GM23338 (cell line): Measurements from ENCODE around the gene ANAPC2. TPM values are rescaled to one million over a fixed set of nuclear protein-coding genes. Genes with fewer than 3 reads are reported as not detected.

ENCODE experiments used
- ATAC-seq: fragments of 200-7000 bp; cut with Tn5 transposase; 3 replicates; pipeline ENCODE4 v1.9.1; 2020
- DNase-seq: peaks from one replicate; pipeline ENCODE4 v3.0.0-alpha.2; 2015; ENCODE audit warnings: low spot score
- H2AFZ ChIP-seq: fragments of 200-600 bp; sonication (generic); 2 replicates; pipeline ENCODE4 v1.8.0; 2016; ENCODE audit warnings: antibody characterized with exemption, mild to moderate bottlenecking, moderate library complexity
- H3F3A ChIP-seq: fragments of 200-600 bp; sonication (generic); replicated peaks from 2 replicates; pipeline ENCODE4 v1.8.0; 2017; ENCODE audit warnings: antibody characterized with exemption, mixed run types, low read depth
- H3K27ac ChIP-seq: fragments of 200-600 bp; sonication (generic); 2 replicates; pipeline ENCODE4 v1.6.1; 2016; ENCODE audit warnings: low read depth
- H3K27me3 ChIP-seq: fragments of 200-600 bp; sonication (generic); 2 replicates; pipeline ENCODE4 v1.8.0; 2016; ENCODE audit warnings: mild to moderate bottlenecking, mixed run types, moderate library complexity; ENCODE audit not compliant: insufficient read depth
- H3K36me3 ChIP-seq: fragments of 200-600 bp; sonication (generic); 2 replicates; pipeline ENCODE4 v1.8.0; 2016; ENCODE audit warnings: mild to moderate bottlenecking; ENCODE audit not compliant: insufficient read depth
- H3K4me1 ChIP-seq: fragments of 200-600 bp; sonication (generic); 2 replicates; pipeline ENCODE4 v1.8.0; 2016; ENCODE audit warnings: mild to moderate bottlenecking, moderate library complexity; ENCODE audit not compliant: insufficient read depth
- H3K4me2 ChIP-seq: fragments of 200-600 bp; sonication (generic); 2 replicates; pipeline ENCODE4 v1.7.1; 2017; ENCODE audit warnings: mixed run types
- H3K4me3 ChIP-seq: fragments of 200-600 bp; sonication (generic); 2 replicates; pipeline ENCODE4 v1.6.1; 2016; ENCODE audit warnings: mixed run types
- H3K79me2 ChIP-seq: fragments of 200-600 bp; sonication (generic); replicated peaks from 2 replicates; pipeline ENCODE4 v1.8.0; 2017; ENCODE audit warnings: mild to moderate bottlenecking; ENCODE audit not compliant: insufficient read depth
- H3K9me2 ChIP-seq: fragments of 200-600 bp; sonication (generic); 2 replicates; pipeline ENCODE4 v1.8.0; 2017; ENCODE audit not compliant: insufficient read depth
- H4K20me1 ChIP-seq: fragments of 200-600 bp; sonication (generic); replicated peaks from 2 replicates; pipeline ENCODE4 v1.8.0; 2017; ENCODE audit warnings: mild to moderate bottlenecking; ENCODE audit not compliant: insufficient read depth
- H3K27ac Mint-ChIP-seq: 2 replicates; pipeline ENCODE4 v1.8.0; 2020; ENCODE audit warnings: inconsistent platforms, mild to moderate bottlenecking, moderate library complexity, mixed read lengths
- H3K27me3 Mint-ChIP-seq: 3 replicates; pipeline ENCODE4 v1.8.0; 2022; ENCODE audit warnings: low read depth, mild to moderate bottlenecking, moderate library complexity, mixed read lengths, inconsistent platforms; ENCODE audit not compliant: insufficient read depth, poor library complexity
- H3K36me3 Mint-ChIP-seq: 3 replicates; pipeline ENCODE4 v1.8.0; 2021; ENCODE audit warnings: low read depth, mild to moderate bottlenecking, inconsistent platforms, moderate library complexity, mixed read lengths
- H3K4me1 Mint-ChIP-seq: 3 replicates; pipeline ENCODE4 v1.8.0; 2020; ENCODE audit warnings: mild to moderate bottlenecking, inconsistent platforms, mixed read lengths
- H3K4me3 Mint-ChIP-seq: 3 replicates; pipeline ENCODE4 v1.8.0; 2021; ENCODE audit warnings: moderate library complexity, mild to moderate bottlenecking, inconsistent platforms, mixed read lengths
- H3K9me3 Mint-ChIP-seq: 3 replicates; pipeline ENCODE4 v1.8.0; 2020; ENCODE audit warnings: moderate library complexity, mild to moderate bottlenecking, inconsistent platforms, mixed read lengths
- EZH2 ChIP-seq: fragments of 200-600 bp; sonication (generic); IDR thresholded peaks from one replicate; pipeline ENCODE4 v1.8.0; 2017; ENCODE audit warnings: antibody characterized with exemption, mild to moderate bottlenecking, low read depth; ENCODE audit not compliant: unreplicated experiment
- EZH2phosphoT487 ChIP-seq: fragments of 200-600 bp; sonication (generic); IDR thresholded peaks from one replicate; pipeline ENCODE4 v1.8.1; 2018; ENCODE audit warnings: antibody characterized with exemption; ENCODE audit not compliant: unreplicated experiment
- JUNB ChIP-seq: IDR thresholded peaks from one replicate; pipeline ENCODE4 v1.6.1; 2016; ENCODE audit warnings: antibody characterized with exemption; ENCODE audit not compliant: unreplicated experiment
- NANOG ChIP-seq: IDR thresholded peaks from 2 replicates; pipeline ENCODE4 v1.6.1; 2016; ENCODE audit warnings: antibody characterized with exemption, borderline replicate concordance
- POLR2AphosphoS5 ChIP-seq: IDR thresholded peaks from 2 replicates; pipeline ENCODE4 v1.6.1; 2016; ENCODE audit warnings: antibody characterized with exemption, low read depth
- REST ChIP-seq: IDR thresholded peaks from one replicate; pipeline ENCODE4 v1.6.1; 2018; ENCODE audit warnings: antibody characterized with exemption; ENCODE audit not compliant: unreplicated experiment
- ZNF114 ChIP-seq: fragments of 250-450 bp; sonication (Bioruptor Pico); IDR thresholded peaks from 2 replicates; pipeline ENCODE4 v1.5.0; 2020; ENCODE audit warnings: mild to moderate bottlenecking, moderate library complexity
- ZNF331 ChIP-seq: fragments of 250-450 bp; sonication (Bioruptor Pico); IDR thresholded peaks from 2 replicates; pipeline ENCODE4 v1.5.0; 2020; ENCODE audit warnings: low read depth, mild to moderate bottlenecking, moderate library complexity
- ZNF462 ChIP-seq: fragments of 250-450 bp; sonication (Bioruptor Pico); IDR thresholded peaks from 2 replicates; pipeline ENCODE4 v1.5.0; 2020; ENCODE audit warnings: mild to moderate bottlenecking, moderate library complexity
- polyA plus RNA-seq: library from polyadenylated mRNA; unstranded; fragments of >200 nt; fragmentation: Nextera tagmentation; extraction: Ambion mirVana; gene quantifications from 2 replicates; pipeline ENCODE4 v1.2.1, GENCODE V29; 2016
- total RNA-seq: library from RNA; depleted of rRNA; stranded (reverse); fragments of >200 nt; shearing (Covaris generic); gene quantifications from 2 replicates; pipeline ENCODE4 v1.2.3, GENCODE V29; 2014

Gene ANAPC2
- total and polyA plus RNA-seq, 2 experiments from 2014 or later = 16.4 to 42.9 TPM

- no peak for TF ChIP-seq ZNF114
- TF ChIP-seq ZNF462 = no peak
These were observed 4.3 kb downstream of the ANAPC2 start (continued) for GRCh38 chr9:137183980-137184595.

GRCh38 chr9:137182836-137183235, 5.5 kb downstream of the ANAPC2 start:
- no peaks in the 10 kb centered on the region for H3K9me2 ChIP-seq
- DNase-seq (no peak), ATAC-seq (no peak)
- H3K4me1 Mint-ChIP-seq = peaks cover 3% of the 10 kb centered on the region
- no peaks in the 10 kb centered on the region for H3K27me3 ChIP-seq
- H3K79me2 ChIP-seq = peaks cover 16% of the 10 kb centered on the region
- H3K27me3 Mint-ChIP-seq = peaks cover 8% of the 10 kb centered on the region
- peaks cover 6% of the 10 kb centered on the region; the same call in 1 of the 2 replicates for H3K4me1 ChIP-seq
- H3K4me3 Mint-ChIP-seq = no peak overlapping the region
- 0 out of 2 replicates have a peak, but pooled peaks cover 4% of the 10 kb centered on the region for H3F3A ChIP-seq
- no peak overlapping the region for H2AFZ ChIP-seq
- TF ChIP-seq ZNF114 (no peak), POLR2AphosphoS5 (no peak), EZH2 (no peak), REST (no peak), JUNB (no peak), ZNF331 (CRISPR knock-in tag) (no peak), EZH2phosphoT487 (no peak), NANOG (no peak)
- no peak overlapping the region for H3K27ac ChIP-seq
- H3K9me3 Mint-ChIP-seq = no peaks in the 10 kb centered on the region
- H3K36me3 Mint-ChIP-seq = peaks cover 21% of the 10 kb centered on the region
- no peak overlapping the region for H3K4me2 ChIP-seq
- H3K36me3 ChIP-seq = no peaks in the 10 kb centered on the region
- 0 out of 2 replicates have a peak, but pooled peaks cover 5% of the 10 kb centered on the region for H4K20me1 ChIP-seq
- H3K4me3 ChIP-seq = no peak overlapping the region
- H3K27ac Mint-ChIP-seq = no peak overlapping the region
